SH-SY5Y (cell line): ENCODE results near the gene MOB4.

Source experiments
- GATA2 ChIP-seq: IDR thresholded peaks from 2 replicates; pipeline ENCODE4 v1.6.1; 2011; ENCODE audit warnings: mild to moderate bottlenecking, low read depth, low read length
- GATA3 ChIP-seq: IDR thresholded peaks from 2 replicates; pipeline ENCODE4 v1.6.1; 2011; ENCODE audit warnings: low read depth, mild to moderate bottlenecking, low read length, moderate library complexity

DNA sequence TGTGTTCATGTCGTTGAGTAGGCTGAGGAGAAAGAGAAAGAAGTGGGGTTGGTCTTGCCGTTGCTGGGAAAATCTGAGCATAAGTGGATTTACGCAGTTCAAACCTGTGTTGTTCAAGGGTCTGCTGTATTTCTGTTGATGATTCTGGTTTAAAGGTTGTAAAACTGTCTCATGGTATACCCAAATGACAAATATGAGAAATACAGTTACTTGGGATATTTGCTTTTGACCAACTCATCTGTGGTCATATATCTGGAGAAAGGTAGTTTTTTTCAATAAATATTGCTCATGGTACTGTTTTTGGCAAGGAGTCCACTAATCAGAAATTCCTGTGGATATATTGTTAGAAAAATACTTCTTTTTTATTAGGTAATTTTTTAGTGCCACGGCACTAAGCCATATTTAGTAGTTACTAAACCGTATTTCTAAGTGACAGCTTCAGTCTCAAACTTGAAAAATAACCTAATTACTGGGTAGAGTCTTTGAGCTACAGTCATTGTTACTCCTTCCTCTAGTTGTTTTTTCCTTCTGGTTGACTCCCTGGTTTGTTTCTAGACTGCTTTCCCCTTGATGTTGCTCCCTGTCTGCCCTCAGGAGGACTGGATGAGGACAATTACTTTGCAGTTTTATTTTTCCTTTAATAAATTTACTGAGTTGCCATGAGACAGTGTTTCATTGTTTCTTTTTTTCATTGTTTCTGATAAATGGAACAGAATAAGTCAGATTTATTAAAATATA lies 31.5 kb downstream of the MOB4 start:
- no peak for TF ChIP-seq GATA2
- TF ChIP-seq GATA3, result no peak
